ENCODE results near the gene CARD19.

CARD19 gene

DNA sequence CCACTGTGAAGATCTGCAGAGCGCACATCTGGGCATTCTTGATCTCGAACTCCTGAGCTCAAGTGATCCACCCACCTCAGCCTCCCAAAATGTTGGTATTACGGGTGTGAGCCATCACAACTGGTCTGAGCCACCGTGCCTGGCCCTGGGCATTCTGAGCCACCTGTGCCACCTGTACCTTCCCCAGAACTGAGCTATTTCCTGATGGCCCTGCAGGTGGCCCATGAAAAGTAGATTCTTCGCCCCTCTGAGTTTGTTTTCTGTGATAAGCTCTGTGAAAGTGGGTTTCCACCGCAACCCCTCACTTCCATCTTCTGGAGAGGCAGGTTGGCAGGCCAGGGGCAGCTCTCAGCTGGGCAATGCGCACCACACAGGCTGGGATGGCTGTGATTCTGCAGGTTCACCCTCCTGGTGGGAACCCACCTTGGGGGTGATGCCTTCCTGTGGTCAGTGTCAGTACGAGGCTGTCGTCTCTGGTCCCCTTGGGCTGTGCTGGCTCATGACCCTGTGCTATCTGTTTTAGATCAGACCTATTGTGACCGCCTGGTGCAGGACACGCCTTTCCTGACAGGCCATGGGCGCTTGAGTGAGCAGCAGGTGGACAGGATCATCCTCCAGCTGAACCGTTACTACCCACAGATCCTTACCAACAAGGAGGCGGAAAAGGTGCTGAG, 11.3 kb downstream of the CARD19 start:
- Histone ChIP-seq H3K4ac (ENCODE audit: low read length) (no peak overlapping the region), H3K18ac (ENCODE audit: low read length) (peak overlapping the region; percentile 35), H3K23ac (ENCODE audit: low read depth, low read length, poor library complexity) (no peak overlapping the region), H4K91ac (ENCODE audit: low read depth, low read length, poor library complexity) (no peak overlapping the region), H2BK12ac (ENCODE audit: low read length) (no peak overlapping the region), H3K4me3 (ENCODE audit: low read length in 2 of 2) (no peak overlapping the region), H2BK5ac (ENCODE audit: low read length) (peak overlapping the region; percentile 13), H2BK15ac (ENCODE audit: low read length) (no peak overlapping the region), H3K4me2 (ENCODE audit: insufficient read depth, low read length, poor library complexity, severe bottlenecking) (no peak overlapping the region), H2AFZ (ENCODE audit: low read length) (no peak overlapping the region), H3K9ac (ENCODE audit: low read depth, low read length, poor library complexity) (no peak overlapping the region), H3K27ac (replicated peaks; ENCODE audit: low read length) (no peak overlapping the region), H2BK120ac (ENCODE audit: low read depth, low read length) (no peak overlapping the region), H3K9me3 (replicated peaks in 1 of 2; ENCODE audit: control insufficient read depth in 2 of 2, insufficient read depth in 1 of 2, low read depth in 1 of 2, low read length in 2 of 2) (peaks cover 0 to 14% of the 10 kb centered on the region in 2 donors), H2AK5ac (ENCODE audit: low read depth, low read length) (peak overlapping the region; percentile 2), H3K4me1 (ENCODE audit: control insufficient read depth in 2 of 2, insufficient read depth in 1 of 2, low read depth in 1 of 2, low read length in 2 of 2) (no peaks in the 10 kb centered on the region), H3K79me1 (ENCODE audit: low read depth, low read length) (peaks cover 2% of the 10 kb centered on the region), H3K27me3 (ENCODE audit: control insufficient read depth in 3 of 3, insufficient read depth in 3 of 3, low read depth in 1 of 3, low read length in 3 of 3) (no peaks in the 10 kb centered on the region), H4K8ac (ENCODE audit: low read depth, low read length) (no peak overlapping the region), H3K36me3 (replicated peaks in 1 of 2; ENCODE audit: control insufficient read depth in 2 of 2, insufficient read depth in 2 of 2, low read length in 2 of 2) (peaks cover 0 to 5% of the 10 kb centered on the region in 2 donors), H3K14ac (ENCODE audit: low read length) (no peak overlapping the region)
- WGBS, 2 donors (ENCODE audit: extremely low coverage in 2 of 2, insufficient read length in 2 of 2, insufficient replicate concordance in 1 of 2) = no CpG with 5 or more reads among the region's 14 CpGs
- DNase-seq (ENCODE audit: low spot score) = no peak

DNA sequence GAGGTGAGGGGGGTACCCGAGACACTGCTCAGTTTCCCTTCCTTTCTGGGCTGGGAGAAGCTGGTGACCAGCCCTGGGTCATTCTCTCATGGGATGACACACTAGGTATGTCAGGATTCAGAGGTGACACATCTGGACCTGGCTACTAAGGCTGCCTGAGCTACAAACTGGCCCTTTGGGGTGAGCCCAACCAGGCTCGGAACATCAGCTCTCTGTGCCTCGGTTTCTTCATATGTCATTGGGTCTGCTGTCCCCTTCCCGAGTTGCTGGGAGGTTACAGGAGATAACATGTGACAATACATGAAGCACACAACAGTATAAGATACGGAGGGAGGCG, 11.8 kb downstream of the CARD19 start:
- H2AFZ ChIP-seq (ENCODE audit: low read length) = no peak overlapping the region
- peaks cover 0 to 14% of the 10 kb centered on the region in 2 donors for H3K9me3 ChIP-seq (replicated peaks in 1 of 2; ENCODE audit: control insufficient read depth in 2 of 2, insufficient read depth in 1 of 2, low read depth in 1 of 2, low read length in 2 of 2)
- no CpG with 5 or more reads among the region's 6 CpGs for WGBS, 2 donors (ENCODE audit: extremely low coverage in 2 of 2, insufficient read length in 2 of 2, insufficient replicate concordance in 1 of 2)
- H3K4me2 ChIP-seq (ENCODE audit: insufficient read depth, low read length, poor library complexity, severe bottlenecking) = no peak overlapping the region
- no peak overlapping the region for H4K8ac ChIP-seq (ENCODE audit: low read depth, low read length)
- no peak overlapping the region for H3K27ac ChIP-seq (replicated peaks; ENCODE audit: low read length)
- no peak overlapping the region for H3K4me3 ChIP-seq (ENCODE audit: low read length in 2 of 2)
- peaks cover 2% of the 10 kb centered on the region for H3K79me1 ChIP-seq (ENCODE audit: low read depth, low read length)
- H3K9ac ChIP-seq (ENCODE audit: low read depth, low read length, poor library complexity) = no peak overlapping the region
- no peak overlapping the region for H2BK15ac ChIP-seq (ENCODE audit: low read length)
- DNase-seq (ENCODE audit: low spot score) = no peak
- no peak overlapping the region for H2BK120ac ChIP-seq (ENCODE audit: low read depth, low read length)
- no peak overlapping the region for H4K91ac ChIP-seq (ENCODE audit: low read depth, low read length, poor library complexity)
- no peak overlapping the region for H2BK12ac ChIP-seq (ENCODE audit: low read length)
- no peaks in the 10 kb centered on the region for H3K27me3 ChIP-seq (ENCODE audit: control insufficient read depth in 3 of 3, insufficient read depth in 3 of 3, low read depth in 1 of 3, low read length in 3 of 3)
- no peaks in the 10 kb centered on the region for H3K4me1 ChIP-seq (ENCODE audit: control insufficient read depth in 2 of 2, insufficient read depth in 1 of 2, low read depth in 1 of 2, low read length in 2 of 2)
- H2AK5ac ChIP-seq (ENCODE audit: low read depth, low read length) = peak overlapping the region; percentile 2
- peaks cover 0 to 5% of the 10 kb centered on the region in 2 donors for H3K36me3 ChIP-seq (replicated peaks in 1 of 2; ENCODE audit: control insufficient read depth in 2 of 2, insufficient read depth in 2 of 2, low read length in 2 of 2)
- H3K23ac ChIP-seq (ENCODE audit: low read depth, low read length, poor library complexity) = no peak overlapping the region
- H3K4ac ChIP-seq (ENCODE audit: low read length) = no peak overlapping the region
- H3K18ac ChIP-seq (ENCODE audit: low read length) = no peak overlapping the region
- no peak overlapping the region for H3K14ac ChIP-seq (ENCODE audit: low read length)
- peak overlapping the region; percentile 3 for H2BK5ac ChIP-seq (ENCODE audit: low read length)

DNA sequence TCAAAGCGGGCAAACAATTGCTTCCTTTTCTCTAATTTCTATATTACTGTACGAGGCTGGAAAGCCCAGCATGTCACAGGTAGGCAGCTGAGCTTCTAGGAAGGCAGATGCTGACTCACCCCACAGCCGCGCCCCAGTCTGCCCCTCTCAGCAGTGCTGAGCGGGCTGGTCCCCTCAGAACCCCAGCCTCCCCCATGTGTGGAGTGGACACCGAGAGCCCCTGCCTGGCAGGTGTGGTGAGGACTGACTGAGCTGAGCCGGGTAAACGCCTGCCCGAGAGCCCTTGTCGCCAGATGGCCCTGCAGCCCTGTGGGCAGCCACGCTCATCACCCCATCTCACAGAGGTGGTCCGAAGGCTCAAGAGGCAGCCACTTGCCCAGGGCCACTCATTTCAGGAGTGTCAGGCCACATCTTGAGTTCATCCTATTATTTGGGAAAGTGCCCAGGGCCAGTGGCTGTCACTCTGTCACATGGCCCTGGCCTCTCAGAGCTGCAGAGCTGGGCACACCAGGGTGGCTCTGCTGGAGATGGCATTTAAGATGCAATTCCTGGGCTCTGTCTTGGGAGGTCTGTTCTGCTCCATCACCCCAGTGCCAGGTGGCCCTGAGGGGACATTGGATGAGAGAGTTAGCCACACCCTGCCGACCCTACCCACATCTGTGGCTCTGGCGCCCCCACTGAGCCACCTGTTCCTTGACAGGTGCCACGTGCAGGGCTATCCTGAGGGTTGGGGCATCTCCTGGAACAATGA, 12.4 kb downstream of the CARD19 start:
- Histone ChIP-seq H3K18ac (ENCODE audit: low read length) (no peak overlapping the region), H3K27ac (replicated peaks; ENCODE audit: low read length) (no peak overlapping the region), H4K91ac (ENCODE audit: low read depth, low read length, poor library complexity) (no peak overlapping the region), H2BK120ac (ENCODE audit: low read depth, low read length) (no peak overlapping the region), H2AFZ (ENCODE audit: low read length) (no peak overlapping the region), H3K23ac (ENCODE audit: low read depth, low read length, poor library complexity) (peak overlapping the region; percentile 31), H3K36me3 (replicated peaks in 1 of 2; ENCODE audit: control insufficient read depth in 2 of 2, insufficient read depth in 2 of 2, low read length in 2 of 2) (peaks cover 0 to 5% of the 10 kb centered on the region in 2 donors), H2BK5ac (ENCODE audit: low read length) (peak overlapping the region; percentile 53), H3K4me1 (ENCODE audit: control insufficient read depth in 2 of 2, insufficient read depth in 1 of 2, low read depth in 1 of 2, low read length in 2 of 2) (no peaks in the 10 kb centered on the region), H4K8ac (ENCODE audit: low read depth, low read length) (no peak overlapping the region), H2AK5ac (ENCODE audit: low read depth, low read length) (no peak overlapping the region), H3K4me2 (ENCODE audit: insufficient read depth, low read length, poor library complexity, severe bottlenecking) (no peak overlapping the region), H3K9ac (ENCODE audit: low read depth, low read length, poor library complexity) (no peak overlapping the region), H3K9me3 (replicated peaks in 1 of 2; ENCODE audit: control insufficient read depth in 2 of 2, insufficient read depth in 1 of 2, low read depth in 1 of 2, low read length in 2 of 2) (peaks cover 0 to 9% of the 10 kb centered on the region in 2 donors), H3K27me3 (ENCODE audit: control insufficient read depth in 3 of 3, insufficient read depth in 3 of 3, low read depth in 1 of 3, low read length in 3 of 3) (no peaks in the 10 kb centered on the region), H3K14ac (ENCODE audit: low read length) (no peak overlapping the region), H2BK15ac (ENCODE audit: low read length) (no peak overlapping the region), H3K79me1 (ENCODE audit: low read depth, low read length) (peaks cover 2% of the 10 kb centered on the region), H3K4me3 (ENCODE audit: low read length in 2 of 2) (no peak overlapping the region), H2BK12ac (ENCODE audit: low read length) (no peak overlapping the region), H3K4ac (ENCODE audit: low read length) (no peak overlapping the region)
- no CpG with 5 or more reads among the region's 15 CpGs for WGBS, 2 donors (ENCODE audit: extremely low coverage in 2 of 2, insufficient read length in 2 of 2, insufficient replicate concordance in 1 of 2)
- DNase-seq (ENCODE audit: low spot score) = no peak

DNA sequence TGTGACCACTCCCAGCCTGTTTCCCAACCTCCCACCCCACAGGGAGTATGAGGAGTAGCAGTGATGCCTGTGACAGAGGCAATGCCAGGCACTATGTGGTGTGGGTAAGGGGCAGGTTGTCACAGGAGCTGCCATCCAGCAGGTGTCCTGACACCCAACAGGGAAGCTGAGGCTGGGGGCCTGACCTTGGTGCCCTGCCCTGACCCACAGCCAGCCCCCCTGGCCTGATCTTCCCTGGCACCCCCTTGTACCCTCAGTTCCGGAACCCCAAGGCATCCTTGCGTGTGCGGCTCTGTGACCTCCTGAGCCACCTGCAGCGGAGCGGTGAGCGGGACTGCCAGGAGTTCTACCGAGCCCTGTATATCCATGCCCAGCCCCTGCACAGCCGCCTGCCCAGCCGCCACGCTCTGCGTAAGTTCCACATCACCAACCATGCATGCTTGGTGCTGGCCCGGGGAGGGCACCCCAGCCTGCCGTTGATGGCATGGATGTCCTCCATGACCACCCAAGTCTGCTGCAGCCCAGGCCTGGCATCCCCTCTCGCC, 14.4 kb downstream of the CARD19 start:
- Histone ChIP-seq H3K4me2 (ENCODE audit: insufficient read depth, low read length, poor library complexity, severe bottlenecking) (no peak overlapping the region), H2BK120ac (ENCODE audit: low read depth, low read length) (no peak overlapping the region), H3K27me3 (ENCODE audit: control insufficient read depth in 3 of 3, insufficient read depth in 3 of 3, low read depth in 1 of 3, low read length in 3 of 3) (no peaks in the 10 kb centered on the region), H3K14ac (ENCODE audit: low read length) (peak overlapping the region; percentile 21), H2BK12ac (ENCODE audit: low read length) (peak overlapping the region; percentile 58), H3K18ac (ENCODE audit: low read length) (no peak overlapping the region), H3K4me3 (ENCODE audit: low read length in 2 of 2) (no peak overlapping the region), H4K8ac (ENCODE audit: low read depth, low read length) (peak overlapping the region; percentile 43), H2BK15ac (ENCODE audit: low read length) (no peak overlapping the region), H2AK5ac (ENCODE audit: low read depth, low read length) (peak overlapping the region; percentile 56), H3K9ac (ENCODE audit: low read depth, low read length, poor library complexity) (no peak overlapping the region), H3K79me1 (ENCODE audit: low read depth, low read length) (peaks cover 2% of the 10 kb centered on the region), H4K91ac (ENCODE audit: low read depth, low read length, poor library complexity) (no peak overlapping the region), H2BK5ac (ENCODE audit: low read length) (no peak overlapping the region), H3K36me3 (replicated peaks in 1 of 2; ENCODE audit: control insufficient read depth in 2 of 2, insufficient read depth in 2 of 2, low read length in 2 of 2) (peaks cover 0 to 5% of the 10 kb centered on the region in 2 donors), H3K27ac (replicated peaks; ENCODE audit: low read length) (no peak overlapping the region), H2AFZ (ENCODE audit: low read length) (no peak overlapping the region), H3K4me1 (ENCODE audit: control insufficient read depth in 2 of 2, insufficient read depth in 1 of 2, low read depth in 1 of 2, low read length in 2 of 2) (no peaks in the 10 kb centered on the region), H3K4ac (ENCODE audit: low read length) (no peak overlapping the region), H3K9me3 (replicated peaks in 1 of 2; ENCODE audit: control insufficient read depth in 2 of 2, insufficient read depth in 1 of 2, low read depth in 1 of 2, low read length in 2 of 2) (no peaks in the 10 kb centered on the region), H3K23ac (ENCODE audit: low read depth, low read length, poor library complexity) (peak overlapping the region; percentile 95)
- DNase-seq (ENCODE audit: low spot score) = no peak
- WGBS, 2 donors (ENCODE audit: extremely low coverage in 2 of 2, insufficient read length in 2 of 2, insufficient replicate concordance in 1 of 2) = no CpG with 5 or more reads among the region's 14 CpGs
